Measurements from ENCODE around the gene MZT1.

The MZT1 gene

DNA sequence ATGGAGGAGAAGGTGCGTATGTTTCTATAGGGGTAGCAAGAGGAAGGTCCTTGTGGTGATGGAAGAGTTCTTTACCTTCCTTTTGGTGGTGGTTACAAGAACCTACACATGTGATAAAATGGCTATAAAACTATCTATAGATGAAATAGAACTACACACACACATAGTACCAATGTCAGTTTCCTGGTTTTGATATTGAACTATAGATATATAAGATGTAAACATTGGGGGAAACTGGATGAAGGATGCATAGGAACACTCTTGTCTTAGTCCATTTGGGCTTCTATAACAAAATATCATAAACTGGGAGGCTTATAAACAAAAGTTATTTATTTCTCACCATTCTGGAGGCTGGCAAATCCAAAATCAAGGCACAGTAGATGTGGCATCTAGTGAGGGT lies 47.1 kb downstream of the MZT1 start:
- Histone ChIP-seq H3K79me2 (ENCODE audit: insufficient read depth, low read length) (no peaks in the 10 kb centered on the region), H4K20me1 (ENCODE audit: insufficient read depth, low read length) (no peaks in the 10 kb centered on the region), H3K9ac (ENCODE audit: low read depth, low read length) (no peak overlapping the region), H3K4me2 (ENCODE audit: insufficient read depth, low read length) (no peak overlapping the region), H3K9me3 (ENCODE audit: insufficient read depth, low read length, severe bottlenecking) (no peaks in the 10 kb centered on the region), H3K4me1 (ENCODE audit: insufficient read depth, low read length) (no peaks in the 10 kb centered on the region), H3K4me3 (ENCODE audit: low read depth in 1 of 2, low read length in 2 of 2) (no peak overlapping the region), H2AFZ (ENCODE audit: low read depth, low read length) (no peak overlapping the region), H3K27me3 (ENCODE audit: insufficient read depth, low read length, poor library complexity) (no peaks in the 10 kb centered on the region), H3K27ac (ENCODE audit: low read length) (no peak overlapping the region), H3K36me3 (ENCODE audit: insufficient read depth, low read length) (no peaks in the 10 kb centered on the region)
- ATAC-seq (ENCODE audit: insufficient read depth, low read depth) (no peak), DNase-seq (no peak)
- TF ChIP-seq, protein P1, sequence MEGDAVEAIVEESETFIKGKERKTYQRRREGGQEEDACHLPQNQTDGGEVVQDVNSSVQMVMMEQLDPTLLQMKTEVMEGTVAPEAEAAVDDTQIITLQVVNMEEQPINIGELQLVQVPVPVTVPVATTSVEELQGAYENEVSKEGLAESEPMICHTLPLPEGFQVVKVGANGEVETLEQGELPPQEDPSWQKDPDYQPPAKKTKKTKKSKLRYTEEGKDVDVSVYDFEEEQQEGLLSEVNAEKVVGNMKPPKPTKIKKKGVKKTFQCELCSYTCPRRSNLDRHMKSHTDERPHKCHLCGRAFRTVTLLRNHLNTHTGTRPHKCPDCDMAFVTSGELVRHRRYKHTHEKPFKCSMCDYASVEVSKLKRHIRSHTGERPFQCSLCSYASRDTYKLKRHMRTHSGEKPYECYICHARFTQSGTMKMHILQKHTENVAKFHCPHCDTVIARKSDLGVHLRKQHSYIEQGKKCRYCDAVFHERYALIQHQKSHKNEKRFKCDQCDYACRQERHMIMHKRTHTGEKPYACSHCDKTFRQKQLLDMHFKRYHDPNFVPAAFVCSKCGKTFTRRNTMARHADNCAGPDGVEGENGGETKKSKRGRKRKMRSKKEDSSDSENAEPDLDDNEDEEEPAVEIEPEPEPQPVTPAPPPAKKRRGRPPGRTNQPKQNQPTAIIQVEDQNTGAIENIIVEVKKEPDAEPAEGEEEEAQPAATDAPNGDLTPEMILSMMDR (IDR thresholded peaks at IDR 0.05; ENCODE audit: borderline replicate concordance, extremely low read depth, low read length, poor library complexity, severe bottlenecking), result no peak
- TF ChIP-seq EZH2 (IDR thresholded peaks at IDR 0.05; ENCODE audit: borderline replicate concordance, low read depth, low read length, severe bottlenecking), result no peak

DNA sequence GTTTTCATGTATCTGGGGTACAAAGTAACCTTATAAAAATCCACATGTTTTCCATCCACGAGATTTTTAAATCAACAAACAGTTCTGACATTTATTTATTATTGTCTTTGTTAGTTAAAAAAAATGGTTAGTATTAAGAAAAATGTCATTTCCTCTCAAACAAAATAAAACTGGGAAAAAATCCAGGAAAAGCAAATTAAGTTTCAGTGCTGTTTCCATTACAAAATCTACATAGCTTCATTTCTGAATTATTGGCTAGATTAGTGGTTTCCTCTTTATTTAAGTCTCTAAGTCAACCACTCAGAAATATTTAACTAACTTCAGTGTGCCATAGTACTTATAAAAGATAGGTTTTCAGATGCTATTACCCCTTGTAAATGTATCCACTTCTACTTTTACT lies 49.1 kb downstream of the MZT1 start:
- Histone ChIP-seq H4K20me1 (ENCODE audit: insufficient read depth, low read length) (no peaks in the 10 kb centered on the region), H3K4me3 (ENCODE audit: low read depth in 1 of 2, low read length in 2 of 2) (no peak overlapping the region), H3K4me2 (ENCODE audit: insufficient read depth, low read length) (no peak overlapping the region), H3K9me3 (ENCODE audit: insufficient read depth, low read length, severe bottlenecking) (no peaks in the 10 kb centered on the region), H3K36me3 (ENCODE audit: insufficient read depth, low read length) (no peaks in the 10 kb centered on the region), H3K79me2 (ENCODE audit: insufficient read depth, low read length) (no peaks in the 10 kb centered on the region), H3K9ac (ENCODE audit: low read depth, low read length) (no peak overlapping the region), H2AFZ (ENCODE audit: low read depth, low read length) (no peak overlapping the region), H3K27me3 (ENCODE audit: insufficient read depth, low read length, poor library complexity) (no peaks in the 10 kb centered on the region), H3K4me1 (ENCODE audit: insufficient read depth, low read length) (no peaks in the 10 kb centered on the region), H3K27ac (ENCODE audit: low read length) (no peak overlapping the region)
- TF ChIP-seq EZH2 (IDR thresholded peaks at IDR 0.05; ENCODE audit: borderline replicate concordance, low read depth, low read length, severe bottlenecking), result no peak
- TF ChIP-seq, protein P1 (IDR thresholded peaks at IDR 0.05; ENCODE audit: borderline replicate concordance, extremely low read depth, low read length, poor library complexity, severe bottlenecking), result no peak
- DNase-seq (no peak), ATAC-seq (ENCODE audit: insufficient read depth, low read depth) (no peak)

DNA sequence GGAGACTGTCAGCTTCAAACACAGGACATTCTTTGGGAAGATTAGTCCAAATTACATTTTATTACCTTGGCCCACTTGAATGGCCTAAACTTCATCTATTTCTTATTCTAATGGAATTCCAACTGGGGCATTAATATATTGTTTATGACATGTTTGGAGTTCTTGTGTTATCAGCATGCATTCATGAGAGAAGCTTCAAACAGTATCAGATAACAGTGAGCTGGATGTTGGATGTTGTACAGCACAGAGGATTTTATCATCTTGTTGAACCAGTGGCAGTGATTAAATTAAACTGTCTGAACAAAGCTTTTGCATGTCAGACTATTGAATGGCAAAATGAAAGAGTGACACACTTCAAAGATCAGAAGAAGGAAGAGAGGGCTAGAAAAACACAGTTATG lies 50.0 kb downstream of the MZT1 start:
- Histone ChIP-seq H3K27ac (ENCODE audit: low read length) (no peak overlapping the region), H3K4me2 (ENCODE audit: insufficient read depth, low read length) (no peak overlapping the region), H3K4me3 (ENCODE audit: low read depth in 1 of 2, low read length in 2 of 2) (no peak overlapping the region), H3K36me3 (ENCODE audit: insufficient read depth, low read length) (no peaks in the 10 kb centered on the region), H3K79me2 (ENCODE audit: insufficient read depth, low read length) (no peaks in the 10 kb centered on the region), H3K9me3 (ENCODE audit: insufficient read depth, low read length, severe bottlenecking) (no peaks in the 10 kb centered on the region), H2AFZ (ENCODE audit: low read depth, low read length) (no peak overlapping the region), H4K20me1 (ENCODE audit: insufficient read depth, low read length) (no peaks in the 10 kb centered on the region), H3K4me1 (ENCODE audit: insufficient read depth, low read length) (no peaks in the 10 kb centered on the region), H3K27me3 (ENCODE audit: insufficient read depth, low read length, poor library complexity) (no peaks in the 10 kb centered on the region), H3K9ac (ENCODE audit: low read depth, low read length) (no peak overlapping the region)
- TF ChIP-seq EZH2 (IDR thresholded peaks at IDR 0.05; ENCODE audit: borderline replicate concordance, low read depth, low read length, severe bottlenecking), result no peak
- TF ChIP-seq, protein P1 (IDR thresholded peaks at IDR 0.05; ENCODE audit: borderline replicate concordance, extremely low read depth, low read length, poor library complexity, severe bottlenecking), result no peak
- ATAC-seq (ENCODE audit: insufficient read depth, low read depth) (no peak), DNase-seq (no peak)

DNA sequence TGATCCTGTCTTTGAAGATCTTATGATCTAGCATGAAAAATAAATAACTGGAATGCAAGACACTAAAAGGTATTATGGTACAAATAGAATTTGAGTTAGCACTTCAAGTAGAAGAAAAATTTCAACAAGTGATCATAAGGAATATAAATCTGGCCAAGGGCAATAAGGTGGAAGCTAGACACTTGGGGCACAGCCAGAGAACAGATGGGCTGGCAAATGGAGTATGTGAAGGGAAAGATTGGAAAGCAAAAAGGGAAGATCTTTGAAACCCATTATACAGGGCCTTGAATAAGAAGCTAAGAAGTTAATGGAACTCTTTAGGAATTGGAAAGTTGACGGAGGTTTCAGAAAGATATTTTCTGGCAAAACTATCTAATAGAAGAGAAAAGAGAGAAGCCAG lies 61.0 kb downstream of the MZT1 start:
- Histone ChIP-seq H3K27me3 (ENCODE audit: insufficient read depth, low read length, poor library complexity) (no peaks in the 10 kb centered on the region), H4K20me1 (ENCODE audit: insufficient read depth, low read length) (no peaks in the 10 kb centered on the region), H2AFZ (ENCODE audit: low read depth, low read length) (no peak overlapping the region), H3K4me3 (ENCODE audit: low read depth in 1 of 2, low read length in 2 of 2) (no peak overlapping the region), H3K9me3 (ENCODE audit: insufficient read depth, low read length, severe bottlenecking) (no peaks in the 10 kb centered on the region), H3K4me1 (ENCODE audit: insufficient read depth, low read length) (no peaks in the 10 kb centered on the region), H3K4me2 (ENCODE audit: insufficient read depth, low read length) (no peak overlapping the region), H3K9ac (ENCODE audit: low read depth, low read length) (no peak overlapping the region), H3K36me3 (ENCODE audit: insufficient read depth, low read length) (no peaks in the 10 kb centered on the region), H3K79me2 (ENCODE audit: insufficient read depth, low read length) (no peaks in the 10 kb centered on the region), H3K27ac (ENCODE audit: low read length) (no peak overlapping the region)
- TF ChIP-seq EZH2 (IDR thresholded peaks at IDR 0.05; ENCODE audit: borderline replicate concordance, low read depth, low read length, severe bottlenecking), result no peak
- TF ChIP-seq, protein P1 (IDR thresholded peaks at IDR 0.05; ENCODE audit: borderline replicate concordance, extremely low read depth, low read length, poor library complexity, severe bottlenecking), result no peak
- ATAC-seq (ENCODE audit: insufficient read depth, low read depth) (no peak), DNase-seq (no peak)

Measured in DND-41 (cell line).